Esophagus squamous epithelium (tissue), 4 donors: ENCODE results near the gene KRTAP20-4.

Experiments used
- CTCF ChIP-seq, 6 experiments: fragments of 450-650 bp in 4 of 6; fragments of 200-600 bp in 2 of 6; sonication (generic) in 2 of 6; IDR thresholded peaks; one replicate each; pipeline ENCODE4 v1.5.1; 2016 to 2019; ENCODE audit warnings: antibody characterized with exemption in 6 of 6, mild to moderate bottlenecking in 4 of 6, moderate library complexity in 4 of 6
- POLR2A ChIP-seq, 4 donors: fragments of 450-650 bp; IDR thresholded peaks; one replicate each; pipeline ENCODE4 v1.6.1; 2017; ENCODE audit warnings: antibody characterized with exemption in 4 of 4, mild to moderate bottlenecking in 4 of 4, moderate library complexity in 3 of 4

GRCh38 chr21:30646904-30647414 is 26.5 kb downstream of the KRTAP20-4 start:
- TF ChIP-seq POLR2A (IDR thresholded peaks at IDR 0.05) = no peak
- no peak for TF ChIP-seq CTCF (IDR thresholded peaks at IDR 0.05)
